GM10847 (cell line): Measurements from ENCODE around the gene SLC1A4.

ENCODE experiments used
- POLR2A ChIP-seq: IDR thresholded peaks from 2 replicates; pipeline ENCODE4 v1.6.1; 2011; ENCODE audit not compliant: insufficient read length; ENCODE audit errors: extremely low read depth

The SLC1A4 gene

DNA sequence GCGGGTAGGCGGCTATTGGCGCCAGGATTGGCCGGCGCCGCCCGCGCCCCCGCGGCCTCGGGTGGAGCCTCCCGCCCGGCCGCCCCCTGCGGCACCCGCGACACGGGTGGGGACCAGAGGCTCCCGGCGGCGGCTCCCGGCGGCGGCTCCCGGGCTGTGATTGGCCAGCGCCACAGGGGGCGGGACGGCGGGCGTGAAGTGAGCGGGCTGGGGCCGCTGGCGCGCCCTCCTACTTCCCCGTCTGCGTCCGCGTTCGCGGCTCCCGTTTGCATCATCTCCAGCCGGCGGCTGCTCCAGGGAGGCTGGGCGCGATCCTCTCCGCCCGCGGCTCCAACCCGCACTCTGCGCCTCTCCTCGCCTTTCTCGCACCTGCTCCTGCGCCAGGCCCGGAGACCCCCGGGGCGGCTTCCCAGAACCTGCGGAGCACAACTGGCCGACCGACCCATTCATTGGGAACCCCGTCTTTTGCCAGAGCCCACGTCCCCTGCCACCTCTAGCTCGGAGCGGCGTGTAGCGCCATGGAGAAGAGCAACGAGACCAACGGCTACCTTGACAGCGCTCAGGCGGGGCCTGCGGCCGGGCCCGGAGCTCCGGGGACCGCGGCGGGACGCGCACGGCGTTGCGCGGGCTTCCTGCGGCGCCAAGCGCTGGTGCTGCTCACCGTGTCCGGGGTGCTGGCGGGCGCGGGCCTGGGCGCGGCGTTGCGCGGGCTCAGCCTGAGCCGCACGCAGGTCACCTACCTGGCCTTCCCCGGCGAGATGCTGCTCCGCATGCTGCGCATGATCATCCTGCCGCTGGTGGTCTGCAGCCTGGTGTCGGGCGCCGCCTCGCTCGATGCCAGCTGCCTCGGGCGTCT, at the start of gene SLC1A4:
SLC1A4 (plus strand) TSS at position 274 of the 856 bp plus-strand sequence; CDS start at position 519, 245 bp downstream.
- TF ChIP-seq POLR2A, result peak; percentile 42

DNA sequence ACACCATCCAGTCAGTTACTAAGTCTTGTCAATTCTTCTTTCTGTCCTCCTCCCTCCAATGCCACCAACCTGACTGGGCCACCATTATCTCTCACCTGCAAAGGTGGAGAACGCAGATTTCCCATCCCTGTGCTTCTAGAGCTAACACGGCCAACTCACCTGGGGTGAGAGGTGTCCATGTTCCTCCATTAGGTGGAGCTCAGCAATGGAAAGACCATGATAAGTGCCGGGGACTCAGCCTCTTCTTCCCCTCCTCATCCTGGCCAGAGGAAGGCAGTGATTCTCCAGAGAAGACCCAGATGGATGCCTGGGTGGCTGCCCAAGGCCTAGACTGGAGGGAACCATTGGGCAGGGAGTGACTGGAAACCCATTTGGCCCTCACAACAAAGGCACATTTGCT, 48.1 kb upstream of the SLC1A4 start:
- no peak for TF ChIP-seq POLR2A

DNA sequence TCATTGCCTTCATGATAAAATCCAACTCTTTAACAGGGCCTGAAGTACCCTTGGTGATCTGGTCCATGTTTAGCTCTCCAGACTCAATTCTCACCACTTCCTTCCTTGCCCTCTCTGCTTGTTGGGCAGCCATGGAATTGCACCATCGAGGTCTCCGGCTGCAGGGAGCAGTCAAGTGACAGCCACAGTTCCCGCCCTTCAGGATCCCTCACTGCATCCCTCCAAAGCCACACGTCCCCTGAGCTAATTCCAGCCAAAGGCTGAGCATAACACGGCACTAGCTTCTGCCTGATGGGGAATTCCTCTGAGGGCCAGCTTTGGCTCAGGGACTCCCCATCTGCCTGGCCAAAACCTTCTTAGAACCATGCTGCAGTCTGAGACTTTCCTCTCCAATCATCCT, 47.4 kb upstream of the SLC1A4 start:
- no peak for TF ChIP-seq POLR2A

DNA sequence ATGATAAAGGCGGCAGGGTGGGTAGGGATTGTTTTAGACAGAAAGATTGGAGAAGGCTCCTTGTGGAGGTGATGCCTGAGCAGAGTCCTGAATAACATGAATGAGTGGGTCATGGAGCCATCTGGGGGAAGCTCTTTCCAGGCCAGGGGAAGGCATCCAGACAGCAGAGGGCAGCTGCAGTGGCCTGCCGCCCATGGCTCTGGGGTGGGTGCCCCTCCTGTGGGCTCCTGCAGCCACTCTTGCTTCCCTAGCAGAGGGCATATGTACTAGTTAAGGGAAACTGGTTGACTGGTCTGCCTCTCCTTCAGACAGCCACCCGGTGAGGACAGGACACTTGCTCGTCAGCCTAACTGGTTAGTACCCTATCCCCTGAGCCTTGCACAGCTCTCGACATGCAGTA, 46.5 kb upstream of the SLC1A4 start:
- no peak for TF ChIP-seq POLR2A

DNA sequence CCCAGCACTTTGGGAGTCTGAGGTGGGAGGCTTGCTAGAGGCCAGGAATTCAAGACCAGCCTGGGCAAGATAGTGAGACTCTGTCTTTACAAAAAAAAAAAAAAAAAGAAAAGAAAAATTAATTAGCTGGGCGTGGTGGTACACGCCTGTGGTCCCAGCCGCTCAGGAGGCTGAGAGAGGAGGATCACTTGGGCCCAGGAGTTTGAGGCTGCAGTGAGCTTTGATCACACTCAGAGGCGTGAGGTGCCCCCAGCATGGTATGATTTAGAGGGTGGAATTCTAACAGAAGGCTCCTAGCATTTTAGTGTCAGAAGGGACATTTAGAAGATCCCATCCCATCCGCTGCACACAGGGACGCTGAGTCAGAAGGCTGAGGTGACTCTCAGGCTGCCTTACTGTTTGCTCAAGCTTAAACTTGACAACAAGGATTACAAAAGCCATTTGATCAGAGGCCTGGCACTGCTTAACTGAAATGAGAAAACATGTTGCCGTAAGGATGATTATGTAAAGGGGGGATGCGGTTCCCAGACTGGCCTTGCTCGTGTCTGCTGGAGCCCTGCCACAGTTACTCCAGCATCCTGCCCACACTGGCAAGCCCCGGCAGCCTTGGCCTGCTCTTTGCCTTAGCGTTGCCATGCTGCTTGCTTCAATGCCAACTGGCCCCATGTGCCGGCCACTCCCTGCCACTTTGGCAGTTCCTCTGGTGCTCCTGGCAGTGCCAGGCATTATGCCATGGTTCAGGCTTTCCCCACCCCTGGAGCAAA, 45.6 kb upstream of the SLC1A4 start:
- no peak for TF ChIP-seq POLR2A

DNA sequence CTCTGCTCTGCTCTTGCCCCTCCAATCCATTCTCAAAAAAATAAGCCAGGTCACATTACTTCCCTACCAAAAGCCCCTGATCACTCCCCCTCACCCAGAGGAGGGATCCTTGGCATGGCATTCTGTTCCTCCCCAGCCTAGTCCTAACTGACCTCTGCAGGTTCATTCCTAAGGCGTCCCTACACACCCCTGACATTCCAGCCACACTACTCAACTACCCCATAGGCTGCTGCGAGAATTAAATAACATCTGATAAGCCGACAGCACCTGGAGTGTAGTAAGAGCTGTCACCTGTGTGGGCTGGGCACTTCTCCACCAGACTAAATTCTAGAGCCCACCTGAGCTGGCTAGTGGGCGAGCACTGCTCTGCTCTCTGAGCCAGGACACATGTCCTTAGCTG, 44.7 kb upstream of the SLC1A4 start:
- no peak for TF ChIP-seq POLR2A

DNA sequence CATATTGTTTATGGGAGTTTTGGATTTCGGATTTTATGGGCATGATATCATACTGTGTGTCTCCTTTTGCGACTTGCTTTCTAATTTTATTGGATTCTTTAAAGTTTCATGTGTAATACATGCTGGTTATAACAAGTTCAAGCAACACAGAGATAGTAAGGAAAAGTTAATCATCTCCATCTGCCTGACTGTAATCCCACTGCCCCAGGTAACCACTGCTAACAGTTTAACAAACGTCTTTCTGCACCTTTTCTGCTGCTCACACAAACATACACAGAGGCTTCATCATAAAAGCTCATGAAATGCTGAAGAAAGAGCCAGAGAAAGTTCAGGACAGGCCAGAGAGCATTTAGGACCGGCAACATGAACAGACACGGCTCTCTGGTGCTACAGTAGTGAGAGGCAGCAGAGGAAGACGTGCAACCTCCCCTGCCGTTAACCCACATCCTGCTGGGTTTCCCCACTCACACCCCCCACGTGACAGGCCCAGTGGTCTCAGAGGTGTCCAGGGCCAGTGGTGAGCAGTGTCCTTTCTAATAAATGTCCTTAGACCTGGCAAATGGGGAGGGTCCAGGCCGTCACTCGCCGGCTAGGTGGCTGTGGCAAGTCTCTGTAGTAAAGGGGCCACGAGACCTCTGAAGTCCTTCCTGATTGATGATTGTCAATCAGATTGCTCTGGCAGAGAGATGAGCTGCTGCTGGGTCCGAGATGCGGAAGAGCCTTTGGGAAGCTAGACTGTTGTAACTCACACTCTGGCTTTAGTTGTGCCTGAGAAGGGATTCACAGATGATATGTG, 43.0 kb upstream of the SLC1A4 start:
- peak; percentile 63 for TF ChIP-seq POLR2A

DNA sequence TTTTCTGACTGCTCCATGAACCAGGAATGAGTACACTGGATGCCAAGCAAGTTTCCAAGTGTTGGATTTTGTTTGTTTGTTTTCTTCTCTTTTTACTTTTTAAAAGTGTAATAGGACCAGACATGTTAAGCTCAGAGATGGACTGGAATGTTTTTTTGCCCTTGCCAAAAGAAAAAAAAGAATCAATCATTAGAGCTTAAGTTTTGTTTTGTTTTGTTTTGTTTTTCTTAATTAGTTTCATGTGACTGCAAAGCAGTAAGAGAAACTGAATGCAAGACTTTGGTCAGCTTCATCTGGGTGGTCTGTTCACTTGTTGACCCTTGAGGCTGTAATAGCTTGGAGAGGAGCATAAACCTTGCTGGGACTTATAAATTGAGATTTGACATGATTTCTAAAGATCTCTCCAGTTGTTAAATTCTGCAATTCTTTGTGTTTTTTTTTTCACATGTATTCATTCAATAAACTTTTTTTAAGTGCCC, 42.4 kb upstream of the SLC1A4 start:
- no peak for TF ChIP-seq POLR2A

DNA sequence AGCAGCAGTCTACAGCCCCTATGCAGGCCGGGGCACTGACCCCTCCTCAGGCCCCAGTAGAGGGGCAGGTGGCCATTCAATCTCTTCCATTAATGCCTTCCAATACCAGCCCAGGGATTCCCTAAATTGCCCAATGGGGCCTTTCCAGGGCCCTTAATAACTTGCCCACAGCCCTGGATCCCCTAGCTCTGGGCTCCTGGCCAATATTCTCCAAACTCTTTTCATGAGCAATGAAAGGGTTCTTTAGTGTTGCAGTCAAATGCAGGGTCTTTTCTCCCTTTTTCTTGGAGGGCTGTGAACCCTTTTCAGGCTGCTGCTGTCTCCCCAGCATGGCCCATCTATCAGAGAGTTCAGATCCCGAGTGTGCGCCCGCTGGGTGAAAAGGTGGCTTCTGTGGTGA, 41.3 kb upstream of the SLC1A4 start:
- no peak for TF ChIP-seq POLR2A

DNA sequence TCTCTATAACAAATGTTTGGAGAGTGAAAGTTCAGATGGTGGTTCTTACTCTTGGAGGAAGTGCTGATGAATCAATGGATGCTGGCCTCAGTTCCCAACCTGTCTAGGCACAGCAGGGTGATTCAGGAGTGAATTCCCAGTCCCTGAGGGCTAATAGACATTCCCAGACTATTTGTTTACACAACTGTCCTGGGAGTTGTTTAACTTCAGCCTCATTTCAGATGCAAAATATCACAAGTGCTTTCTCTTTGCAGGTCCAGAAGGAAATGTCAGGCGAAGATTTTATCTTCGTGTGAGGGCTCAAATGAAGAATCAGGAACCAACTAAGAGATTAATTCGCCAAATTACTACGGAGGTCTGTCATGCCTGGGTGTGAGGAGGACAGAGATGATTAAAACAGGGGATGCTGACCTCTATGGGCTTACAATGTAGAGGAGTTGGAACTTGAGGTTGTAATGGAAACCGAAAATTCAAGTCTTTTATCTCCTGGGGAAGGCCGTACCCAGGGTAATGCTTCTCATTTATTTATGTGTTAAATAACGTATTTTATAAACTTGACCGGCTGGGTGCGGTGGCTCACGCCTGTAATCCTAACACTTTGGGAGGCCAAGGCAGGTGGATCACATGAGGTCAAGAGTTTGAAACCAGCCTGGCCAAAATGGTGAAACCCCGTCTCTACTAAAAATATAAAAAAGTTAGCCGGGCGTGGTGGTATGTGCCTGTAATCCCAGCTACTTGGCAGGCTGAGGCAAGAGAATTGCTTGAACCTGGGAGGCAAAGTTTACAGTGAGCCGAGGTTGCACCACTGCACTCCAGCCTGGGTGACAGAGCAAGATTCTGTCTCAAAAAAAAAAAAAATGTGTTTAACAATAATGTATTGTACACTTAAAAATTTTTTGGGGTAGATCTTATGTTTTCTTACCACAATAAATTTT, 38.7 kb upstream of the SLC1A4 start:
- no peak for TF ChIP-seq POLR2A

DNA sequence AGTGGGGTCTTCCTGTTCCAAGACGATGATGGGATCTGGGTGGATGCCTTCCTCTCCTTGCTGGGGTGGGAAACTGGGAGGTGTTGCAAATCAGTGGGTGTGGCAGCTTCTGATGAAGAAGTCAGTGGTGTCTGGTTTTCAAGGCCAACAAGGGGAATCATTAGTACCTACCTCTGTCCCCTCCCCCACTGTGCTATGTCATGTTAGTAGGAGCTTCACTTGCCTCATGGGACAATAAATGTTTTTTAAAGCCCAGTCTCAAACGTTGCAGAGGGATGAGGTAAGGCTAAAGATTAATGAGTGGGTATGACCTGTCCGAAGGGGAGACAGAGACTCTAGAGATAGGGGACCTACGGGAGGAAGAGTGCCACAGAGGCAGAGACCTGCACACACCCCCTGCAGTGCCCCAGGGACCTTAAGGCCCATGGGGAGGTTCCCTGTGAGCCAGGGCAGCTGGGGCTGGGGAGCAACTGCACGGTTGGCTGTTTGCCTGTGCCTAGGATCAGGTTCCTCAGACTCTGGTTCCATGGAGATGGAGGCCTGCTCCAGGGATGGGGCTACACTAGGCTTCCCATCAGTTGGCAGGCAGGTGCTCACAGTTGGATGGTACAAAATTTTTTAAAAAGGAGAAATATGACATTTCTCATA, 37.8 kb upstream of the SLC1A4 start:
- TF ChIP-seq POLR2A, result no peak

DNA sequence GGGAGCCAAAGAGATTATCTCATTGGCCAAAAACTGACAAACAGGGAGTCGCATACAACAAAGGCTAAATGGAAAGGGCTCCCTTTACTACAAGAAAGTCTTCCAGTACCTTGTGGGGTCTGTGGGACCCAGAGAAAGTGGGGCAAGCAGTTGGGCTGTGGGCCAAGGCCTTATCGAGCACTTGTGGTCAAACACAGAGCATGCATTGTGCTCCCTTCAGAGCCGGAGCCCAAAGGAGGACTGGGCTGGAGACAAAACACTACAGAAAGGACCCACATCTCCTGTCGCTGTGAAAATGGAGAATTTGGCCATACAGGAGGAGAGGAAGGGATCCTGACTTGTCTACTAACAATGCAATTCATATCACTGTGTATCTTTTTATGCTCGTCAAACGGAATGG, 37.1 kb upstream of the SLC1A4 start:
- no peak for TF ChIP-seq POLR2A

DNA sequence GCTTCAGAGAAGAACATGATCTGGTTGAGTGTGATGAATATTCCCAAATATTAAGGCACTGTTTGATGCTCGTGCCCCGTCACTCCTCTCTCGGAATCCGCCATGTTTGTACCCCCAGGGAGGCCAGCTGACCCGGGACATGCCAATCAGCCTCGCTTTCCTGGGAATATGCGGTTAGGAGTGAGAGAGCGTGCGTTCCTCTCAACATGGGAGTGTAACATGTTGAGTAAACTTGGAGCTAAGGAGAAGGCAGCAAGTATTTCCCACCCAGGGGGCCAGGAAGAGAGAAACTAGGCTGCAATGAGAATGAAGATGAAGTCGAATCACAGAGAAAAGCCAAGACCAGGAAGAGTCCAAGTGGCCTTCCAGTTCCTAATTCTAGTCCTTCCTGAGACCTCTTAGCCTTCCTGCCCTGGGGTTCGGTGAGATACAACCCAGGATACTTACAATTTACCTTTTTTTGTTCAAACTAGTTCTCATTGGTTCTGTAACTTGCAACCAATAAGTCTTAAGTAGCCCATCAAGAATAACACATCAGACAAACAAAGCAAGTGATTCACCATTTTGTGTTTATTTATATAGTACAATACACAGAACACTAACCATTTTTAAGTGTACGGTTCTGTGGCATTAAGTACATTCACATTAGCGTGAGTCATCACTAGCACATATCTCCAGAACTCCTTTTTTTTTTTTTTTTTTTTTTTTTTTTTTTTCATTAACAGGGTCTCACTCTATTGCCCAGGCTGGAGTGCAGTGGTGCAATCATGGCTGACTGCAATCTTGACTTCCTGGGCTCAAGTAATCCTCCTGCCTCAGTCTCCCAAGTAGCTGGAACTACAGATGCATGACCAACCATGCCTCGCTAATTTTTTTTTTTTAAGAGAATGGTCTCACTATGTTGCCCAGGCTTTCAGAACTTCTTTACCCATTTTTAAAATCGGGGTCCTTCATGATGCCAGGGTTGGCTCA, 36.4 kb upstream of the SLC1A4 start:
- TF ChIP-seq POLR2A, result no peak

DNA sequence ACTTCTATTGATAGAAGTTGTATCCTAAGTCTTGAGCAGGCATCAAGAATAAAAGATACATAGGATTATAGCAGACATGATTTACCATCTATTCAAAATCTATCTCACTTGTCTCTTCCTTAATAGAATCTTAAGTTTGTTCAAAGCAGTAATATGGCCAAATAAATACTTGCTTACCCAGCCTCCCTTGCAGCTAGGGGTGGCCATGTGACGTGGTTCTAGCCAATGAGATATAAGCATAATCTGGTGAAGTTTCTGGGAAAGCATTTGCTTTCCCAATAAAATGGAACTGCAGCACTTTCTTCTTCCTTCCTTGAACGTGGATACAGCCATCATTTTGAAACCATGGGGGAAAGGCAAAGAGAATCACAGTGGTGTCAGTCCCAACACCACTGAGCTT, 33.7 kb upstream of the SLC1A4 start:
- no peak for TF ChIP-seq POLR2A
